Activated naive CD4-positive, alpha-beta T cell treated with anti-CD3 and anti-CD28 coated beads for 36 hours (primary cell): ENCODE data around the gene CD82. TPM values are rescaled to one million over a fixed set of nuclear protein-coding genes. Genes with fewer than 3 reads are reported as not detected.
A peak's percentile ranks its signal among the peaks of the same experiment; 100 is the strongest.

Experiments used
- CTCF ChIA-PET: fragments of 350-600 bp; sonication (Branson Sonifier 250); formaldehyde crosslinking; loops from one replicate; lab custom pipeline; 2021; ENCODE audit warnings: antibody characterized with exemption; lab: Charles Lee
- DNase-seq: peaks from one replicate; pipeline ENCODE4 v3.0.0-alpha.2; 2020
- H3K27ac Mint-ChIP-seq: one replicate; pipeline ENCODE4 v1.8.0; 2021; ENCODE audit warnings: mild to moderate bottlenecking, mixed read lengths
- H3K27me3 Mint-ChIP-seq: one replicate; pipeline ENCODE4 v1.8.0; 2021; ENCODE audit warnings: low read depth, mixed read lengths
- H3K36me3 Mint-ChIP-seq: one replicate; pipeline ENCODE4 v1.8.0; 2021; ENCODE audit warnings: low read depth, mixed read lengths
- H3K4me1 Mint-ChIP-seq: one replicate; pipeline ENCODE4 v1.8.0; 2021; ENCODE audit warnings: low read depth, mixed read lengths
- H3K4me3 Mint-ChIP-seq: one replicate; pipeline ENCODE4 v1.8.0; 2021; ENCODE audit warnings: mild to moderate bottlenecking, moderate library complexity, mixed read lengths
- H3K9me3 Mint-ChIP-seq: one replicate; pipeline ENCODE4 v1.8.0; 2021; ENCODE audit warnings: mixed read lengths
- intact Hi-C: fragments of 100-400 bp; cut with micrococcal nuclease; formaldehyde crosslinking; loops from one replicate; pipeline ENCODE4 v1.15.1; 2023
- total RNA-seq, 2 experiments: library from RNA; stranded (reverse); gene quantifications; one replicate each; pipeline ENCODE4 v1.2.3, GENCODE V29; 2021

CD82 gene
- total RNA-seq, 2 experiments from 2014 or later = 140 to 141 TPM

DNA sequence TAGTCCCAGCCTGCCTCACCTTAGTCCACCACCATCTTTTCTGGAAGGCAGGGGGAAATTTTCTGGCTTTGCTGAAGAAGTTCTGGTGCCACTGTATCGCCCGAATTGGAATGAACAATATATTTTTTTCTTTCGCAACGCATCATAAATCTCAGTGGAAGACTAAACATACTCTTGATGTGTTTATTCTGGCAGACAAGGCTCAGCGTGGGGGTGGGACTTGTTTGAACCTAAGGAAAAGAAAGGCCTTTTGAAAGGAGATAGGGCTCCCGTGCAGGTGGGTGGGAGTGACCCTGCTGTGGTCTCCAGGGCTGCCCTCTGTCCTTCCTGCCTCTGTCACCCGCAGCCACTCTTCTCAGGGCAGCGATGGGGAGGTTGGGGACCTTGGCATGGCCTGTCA is 42.5 kb downstream of the CD82 start:
- peaks cover 85% of the 10 kb centered on the region for H3K4me1 Mint-ChIP-seq
- no peaks in the 10 kb centered on the region for H3K9me3 Mint-ChIP-seq
- H3K27me3 Mint-ChIP-seq = no peaks in the 10 kb centered on the region
- CTCF ChIA-PET = interaction anchor here (0.6 to 1.5 kb wide), 5 partner anchors 14 to 51 kb away, joined by 3 to 5 read pairs (median 4); no protein-coding TSS in a partner anchor
- DNase-seq = no peak
- H3K4me3 Mint-ChIP-seq = no peak overlapping the region
- peak overlapping the region; percentile 77 for H3K27ac Mint-ChIP-seq
- intact Hi-C loops = no loop called here
- peaks cover 50% of the 10 kb centered on the region for H3K36me3 Mint-ChIP-seq

DNA sequence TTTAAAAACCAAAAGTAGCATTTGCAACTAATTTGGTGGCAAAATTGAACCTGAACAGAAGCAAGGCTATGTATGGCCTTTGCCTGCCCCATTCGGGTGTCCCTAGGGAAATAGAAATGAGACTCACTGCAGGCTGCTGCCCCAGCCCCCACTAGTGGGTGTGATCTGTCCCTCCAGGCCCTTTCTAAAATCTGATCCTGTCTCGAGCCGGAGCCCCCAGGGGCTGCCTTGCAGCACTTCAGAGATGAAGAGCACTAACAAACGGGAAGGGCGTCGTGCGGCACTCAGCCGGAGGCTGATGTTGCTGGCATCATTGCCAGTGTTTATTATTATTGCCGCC is 43.2 kb downstream of the CD82 start:
- CTCF ChIA-PET = no interaction called here
- intact Hi-C loops = no loop called here
- Mint-ChIP-seq H3K9me3 (no peaks in the 10 kb centered on the region), H3K27ac (peak overlapping the region; percentile 77), H3K27me3 (no peaks in the 10 kb centered on the region), H3K36me3 (peaks cover 50% of the 10 kb centered on the region), H3K4me3 (no peak overlapping the region), H3K4me1 (peaks cover 90% of the 10 kb centered on the region)
- DNase-seq = no peak

DNA sequence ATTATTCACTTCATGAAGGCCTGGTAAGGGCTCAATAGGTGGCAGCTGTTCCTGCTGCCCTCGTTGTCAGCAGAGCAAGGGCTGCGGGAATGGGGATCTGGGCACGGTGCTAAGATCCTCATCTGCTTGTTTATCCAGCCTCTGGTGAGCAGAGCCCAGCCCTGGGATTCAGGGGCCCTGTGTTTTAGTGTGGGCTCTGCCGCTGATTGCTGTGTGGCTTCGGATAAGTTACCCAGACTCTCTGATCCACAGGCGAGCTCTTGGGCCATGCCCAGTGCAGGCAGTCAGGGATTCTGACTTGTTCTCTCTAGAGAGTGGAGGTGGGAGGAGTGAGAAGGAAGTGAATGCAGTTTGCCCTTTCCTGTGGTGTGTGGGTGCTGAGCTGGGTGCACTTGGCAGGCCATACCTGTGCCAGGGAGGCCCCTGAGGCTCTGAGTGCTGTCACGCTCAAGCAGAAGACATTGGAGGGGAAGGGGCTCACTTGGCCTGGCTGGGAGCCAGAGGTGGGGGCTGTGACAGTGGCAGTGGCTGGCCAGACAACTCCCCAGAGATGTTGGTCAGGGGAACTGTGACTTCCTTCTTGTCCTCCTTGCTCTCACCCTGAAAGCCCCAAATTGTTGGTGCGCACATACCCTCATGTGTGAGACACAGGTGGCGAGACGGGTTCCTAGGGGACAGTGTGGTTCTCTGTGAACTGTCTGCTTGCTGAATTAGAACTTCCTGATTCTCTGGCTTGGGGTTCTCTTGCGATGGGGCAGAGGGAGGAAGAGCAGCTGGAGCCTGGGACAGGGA is 43.7 kb downstream of the CD82 start:
- H3K36me3 Mint-ChIP-seq = peaks cover 48% of the 10 kb centered on the region
- H3K9me3 Mint-ChIP-seq = no peaks in the 10 kb centered on the region
- H3K4me3 Mint-ChIP-seq = no peak overlapping the region
- peaks cover 89% of the 10 kb centered on the region for H3K4me1 Mint-ChIP-seq
- DNase-seq = peak; percentile 44
- CTCF ChIA-PET = interaction anchor here (1.1 to 21.7 kb wide), 3 partner anchors 12 to 302 kb away, joined by 3 to 366 read pairs (median 4); no protein-coding TSS in a partner anchor
- intact Hi-C loops = no loop called here
- H3K27ac Mint-ChIP-seq = peak overlapping the region; percentile 77
- H3K27me3 Mint-ChIP-seq = no peaks in the 10 kb centered on the region

DNA sequence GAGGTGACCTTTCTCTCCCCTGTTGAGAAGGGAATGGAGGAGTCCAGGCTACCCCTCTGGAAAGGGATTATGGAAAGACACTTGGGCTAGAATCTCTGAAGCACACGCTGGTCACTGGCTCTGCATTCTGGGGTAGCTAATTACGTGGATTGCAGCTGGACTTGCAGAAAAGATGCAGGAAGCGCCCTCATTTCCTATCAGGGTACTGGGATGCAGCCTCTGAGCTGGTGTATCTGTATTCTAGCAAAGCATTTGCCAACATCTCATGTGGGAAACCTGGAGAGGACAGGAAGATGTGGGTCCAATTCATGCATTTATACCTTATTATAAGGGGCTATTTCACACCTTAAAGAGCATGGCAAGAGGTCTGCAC is 44.3 kb downstream of the CD82 start:
- Mint-ChIP-seq H3K9me3 (no peaks in the 10 kb centered on the region), H3K27me3 (no peaks in the 10 kb centered on the region), H3K36me3 (peaks cover 48% of the 10 kb centered on the region), H3K4me1 (peaks cover 90% of the 10 kb centered on the region), H3K4me3 (no peak overlapping the region), H3K27ac (peak overlapping the region; percentile 77)
- no peak for DNase-seq
- intact Hi-C loops = loop anchor here (10.0 kb wide), 1 partner anchor 515 kb away; the partner anchor contains the start of gene EXT2
- CTCF ChIA-PET = interaction anchor here (1.1 to 21.7 kb wide), 3 partner anchors 11 to 302 kb away, joined by 3 to 366 read pairs (median 4); no protein-coding TSS in a partner anchor

DNA sequence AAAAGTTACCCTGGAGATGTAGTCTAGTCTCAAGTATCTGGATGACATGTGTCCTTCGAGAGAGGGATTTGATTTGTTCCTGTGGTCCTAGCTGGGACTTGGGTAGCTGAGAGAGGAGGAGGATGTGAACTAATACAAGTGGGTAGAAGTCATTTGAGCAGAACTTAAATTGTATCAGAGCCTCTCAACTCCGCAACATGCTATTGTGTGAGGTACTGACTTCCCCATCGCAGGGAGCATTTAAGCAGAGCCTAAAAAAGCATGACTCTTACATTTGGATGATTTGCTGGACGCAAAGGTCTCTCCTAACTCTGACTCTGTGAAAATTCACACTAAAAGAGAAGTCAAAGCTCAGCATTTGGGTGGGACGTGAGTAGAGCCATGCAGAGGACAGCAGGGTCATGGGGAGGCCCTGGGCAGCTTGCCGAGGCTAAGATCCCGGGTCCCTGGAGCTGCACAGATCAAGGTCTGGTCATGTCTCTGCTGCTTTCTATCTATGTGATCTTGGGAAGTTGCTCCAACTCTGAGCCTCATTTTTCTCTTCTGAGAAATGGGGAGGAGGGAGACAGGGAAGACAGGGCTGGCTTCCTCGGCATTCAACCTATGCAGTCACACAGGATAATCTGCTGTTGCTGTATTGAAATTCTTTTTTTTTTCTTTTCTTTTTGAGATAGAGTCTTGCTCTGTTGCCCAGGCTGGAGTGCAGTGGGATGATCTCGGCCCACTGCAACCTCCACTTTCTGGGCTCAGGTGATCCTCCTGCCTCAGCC is 44.9 kb downstream of the CD82 start:
- H3K9me3 Mint-ChIP-seq = no peaks in the 10 kb centered on the region
- peaks cover 87% of the 10 kb centered on the region for H3K4me1 Mint-ChIP-seq
- H3K27me3 Mint-ChIP-seq = no peaks in the 10 kb centered on the region
- intact Hi-C loops = loop anchor here (10.0 kb wide), 1 partner anchor 516 kb away; the partner anchor contains the start of gene EXT2
- H3K36me3 Mint-ChIP-seq = peaks cover 45% of the 10 kb centered on the region
- no peak overlapping the region for H3K4me3 Mint-ChIP-seq
- CTCF ChIA-PET = interaction anchor here (1.1 to 21.7 kb wide), 3 partner anchors 10 to 301 kb away, joined by 3 to 366 read pairs (median 4); no protein-coding TSS in a partner anchor
- peak overlapping the region; percentile 68 for H3K27ac Mint-ChIP-seq
- no peak for DNase-seq

DNA sequence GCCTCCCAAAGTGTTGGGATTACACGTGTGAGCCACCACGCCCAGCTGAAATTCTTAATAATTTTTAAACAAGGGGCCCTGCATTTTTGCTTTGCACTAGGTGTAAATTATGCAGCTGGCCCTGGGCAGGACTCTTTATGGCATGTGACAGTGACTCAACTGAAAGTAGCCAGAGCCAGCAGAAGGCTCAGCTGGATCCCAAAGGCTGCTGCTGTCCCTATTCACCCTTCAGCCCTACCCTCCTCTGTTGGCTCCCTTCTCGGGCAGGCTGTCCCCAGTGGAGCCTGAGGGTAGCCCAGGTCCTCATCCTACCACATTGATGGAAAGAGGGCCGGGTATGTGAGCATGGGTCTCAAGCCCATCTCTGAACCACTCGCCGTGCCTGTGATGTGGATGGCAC is 45.6 kb downstream of the CD82 start:
- intact Hi-C loops = loop anchor here (1.0 to 10.0 kb wide), 2 partner anchors 14 to 516 kb away; partner anchors contain the start of gene EXT2
- Mint-ChIP-seq H3K9me3 (no peaks in the 10 kb centered on the region), H3K4me3 (no peak overlapping the region), H3K27ac (peak overlapping the region; percentile 71), H3K27me3 (no peaks in the 10 kb centered on the region), H3K36me3 (peaks cover 42% of the 10 kb centered on the region), H3K4me1 (peaks cover 85% of the 10 kb centered on the region)
- no peak for DNase-seq
- CTCF ChIA-PET = interaction anchor here (1.0 to 21.7 kb wide), 5 partner anchors 13 to 54 kb away, joined by 3 to 366 read pairs (median 4); no protein-coding TSS in a partner anchor

DNA sequence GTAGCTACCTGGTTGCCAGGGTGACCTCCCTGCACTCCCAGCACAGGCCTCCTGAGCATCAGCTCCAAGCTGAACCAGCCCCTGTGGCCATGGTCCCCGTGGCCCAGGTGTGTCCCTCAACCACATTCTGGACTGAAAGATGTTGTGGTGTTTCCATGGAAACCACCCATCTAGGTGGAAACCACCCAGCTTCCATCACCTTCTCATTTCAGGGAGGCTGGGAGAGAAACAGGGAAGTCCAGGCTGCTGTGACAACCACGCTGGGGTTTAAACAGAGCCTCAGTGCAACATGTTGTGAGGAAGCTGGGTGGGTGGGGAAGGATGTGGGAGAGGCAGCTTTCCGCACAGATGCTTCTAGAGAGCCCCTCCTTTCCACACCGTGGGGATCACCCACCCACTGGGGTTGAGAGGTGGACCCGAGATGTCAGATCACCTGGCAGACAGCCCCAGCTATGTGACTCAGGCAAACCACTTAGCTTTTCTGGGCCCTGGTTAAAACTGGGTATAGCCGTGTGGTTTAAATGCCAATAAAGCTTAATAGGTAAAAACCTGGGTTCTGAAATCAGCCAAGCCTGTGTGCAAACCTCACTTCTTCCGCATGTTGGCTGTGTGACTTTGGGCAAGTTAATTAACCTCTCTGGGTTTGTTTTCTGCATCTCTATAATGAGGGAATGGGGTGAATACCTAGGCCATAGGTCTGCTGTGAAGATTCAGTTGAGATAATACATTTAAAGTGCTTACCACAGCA is 46.4 kb downstream of the CD82 start:
- intact Hi-C loops = loop anchor here (1.0 to 10.0 kb wide), 5 partner anchors 15 to 517 kb away; partner anchors contain the start of genes CD82 and EXT2
- peak overlapping the region; percentile 71 for H3K27ac Mint-ChIP-seq
- H3K27me3 Mint-ChIP-seq = no peaks in the 10 kb centered on the region
- CTCF ChIA-PET = interaction anchor here (0.9 to 21.7 kb wide), 7 partner anchors 9 to 300 kb away, joined by 3 to 366 read pairs (median 4); no protein-coding TSS in a partner anchor
- peak; percentile 78 for DNase-seq
- peaks cover 82% of the 10 kb centered on the region for H3K4me1 Mint-ChIP-seq
- H3K9me3 Mint-ChIP-seq = no peaks in the 10 kb centered on the region
- H3K4me3 Mint-ChIP-seq = no peak overlapping the region
- H3K36me3 Mint-ChIP-seq = peaks cover 41% of the 10 kb centered on the region

DNA sequence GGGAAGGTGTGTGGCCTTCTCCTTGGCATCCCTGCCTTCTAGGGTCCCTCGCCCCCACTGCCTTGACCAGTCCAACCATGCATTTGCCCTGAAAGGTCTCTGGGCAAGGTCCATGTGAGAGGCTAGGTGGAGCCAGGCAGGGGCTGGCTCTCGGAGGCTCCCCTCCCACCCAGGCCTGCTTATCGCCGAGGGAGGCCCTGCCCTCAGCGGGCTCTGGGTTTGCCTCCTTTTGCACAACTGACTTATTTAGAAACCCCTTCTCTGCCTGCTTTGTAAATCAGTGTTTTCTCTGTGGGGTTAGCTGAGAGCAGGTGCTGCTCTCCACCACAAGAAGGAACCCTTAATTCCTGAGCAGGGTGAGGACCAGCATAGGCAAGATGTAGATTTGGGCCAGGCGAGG is 47.7 kb downstream of the CD82 start:
- peak overlapping the region; percentile 59 for H3K27ac Mint-ChIP-seq

DNA sequence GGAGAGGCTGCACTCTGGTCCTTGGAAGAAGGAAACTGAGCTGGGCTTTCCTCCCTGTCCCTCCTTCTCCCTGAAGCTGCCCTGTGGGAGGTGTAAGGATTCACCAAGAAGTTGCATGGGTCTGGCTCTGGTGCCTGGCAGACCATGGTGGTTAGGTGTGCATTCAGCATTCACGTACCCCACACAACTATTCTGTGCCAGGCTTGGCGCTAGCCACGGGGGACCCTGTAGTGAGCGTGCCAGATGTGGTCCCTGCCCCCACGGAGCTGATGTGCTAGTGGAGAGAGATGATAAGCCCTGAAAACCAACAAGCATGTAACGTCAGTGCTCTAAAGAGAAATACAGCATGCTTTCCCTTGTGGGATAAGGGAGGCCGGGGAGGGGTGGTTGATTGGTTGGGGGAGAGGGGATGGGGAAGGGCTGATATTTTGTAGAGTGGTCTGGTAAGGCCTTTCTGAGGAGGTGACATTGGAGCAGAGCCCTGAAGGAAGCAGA is 48.9 kb downstream of the CD82 start:
- DNase-seq = no peak
- H3K9me3 Mint-ChIP-seq = no peaks in the 10 kb centered on the region
- H3K4me1 Mint-ChIP-seq = peaks cover 57% of the 10 kb centered on the region
- H3K36me3 Mint-ChIP-seq = peaks cover 33% of the 10 kb centered on the region
- no peak overlapping the region for H3K4me3 Mint-ChIP-seq
- intact Hi-C loops = loop anchor here (10.0 kb wide), 1 partner anchor 520 kb away; the partner anchor contains the start of gene EXT2
- peak overlapping the region; percentile 58 for H3K27ac Mint-ChIP-seq
- CTCF ChIA-PET = interaction anchor here (1.1 to 21.7 kb wide), 4 partner anchors 12 to 280 kb away, joined by 4 to 366 read pairs (median 8); partner anchors contain the start of gene CD82
- no peaks in the 10 kb centered on the region for H3K27me3 Mint-ChIP-seq

More for the DNA sequence above, 47.7 kb downstream of the CD82 start:
- intact Hi-C loops = loop anchor here (10.0 kb wide), 1 partner anchor 518 kb away; the partner anchor contains the start of gene EXT2
- no peak for DNase-seq
- no peak overlapping the region for H3K4me3 Mint-ChIP-seq
- peaks cover 69% of the 10 kb centered on the region for H3K4me1 Mint-ChIP-seq
- peaks cover 32% of the 10 kb centered on the region for H3K36me3 Mint-ChIP-seq
- H3K27me3 Mint-ChIP-seq = no peaks in the 10 kb centered on the region
- H3K9me3 Mint-ChIP-seq = no peaks in the 10 kb centered on the region
- CTCF ChIA-PET = interaction anchor here (1.6 to 21.7 kb wide), 2 partner anchors 11 to 56 kb away, joined by 4 to 366 read pairs; no protein-coding TSS in a partner anchor

DNA sequence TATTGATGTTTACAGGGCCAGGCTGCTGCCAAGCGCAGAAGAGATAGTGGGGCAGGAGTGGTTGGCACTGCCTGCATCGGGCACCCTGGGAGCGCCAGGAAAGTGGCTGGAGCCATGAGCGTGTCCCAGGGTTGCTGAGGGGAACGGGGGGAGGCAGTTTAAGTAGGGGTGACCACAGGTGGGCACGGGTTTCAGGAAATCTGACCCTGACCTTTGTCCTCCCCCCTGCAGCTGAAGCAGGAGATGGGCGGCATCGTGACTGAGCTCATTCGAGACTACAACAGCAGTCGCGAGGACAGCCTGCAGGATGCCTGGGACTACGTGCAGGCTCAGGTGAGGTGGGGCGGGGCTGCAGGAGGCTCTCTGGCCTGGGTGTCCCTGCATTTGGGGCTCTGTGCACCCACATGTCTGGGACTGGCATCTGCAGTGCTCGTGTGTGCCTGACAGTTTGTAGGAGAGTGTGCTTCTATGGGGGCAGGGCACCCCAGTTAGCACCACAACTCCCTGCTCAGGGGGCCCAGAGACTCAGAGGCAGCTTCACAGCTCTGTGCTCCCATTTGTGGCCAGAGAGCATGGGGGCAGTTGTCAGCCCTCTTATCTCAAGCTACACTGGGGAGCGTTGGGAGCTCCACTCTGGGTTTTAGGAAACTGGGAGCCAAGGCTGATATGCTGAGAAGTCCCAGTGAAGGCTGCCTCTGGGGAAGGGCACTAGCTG is 49.7 kb downstream of the CD82 start:
- no peak for DNase-seq
- H3K9me3 Mint-ChIP-seq = no peaks in the 10 kb centered on the region
- no peak overlapping the region for H3K4me3 Mint-ChIP-seq
- peaks cover 31% of the 10 kb centered on the region for H3K36me3 Mint-ChIP-seq
- intact Hi-C loops = loop anchor here (10.0 kb wide), 1 partner anchor 520 kb away; the partner anchor contains the start of gene EXT2
- H3K27ac Mint-ChIP-seq = no peak overlapping the region
- CTCF ChIA-PET = interaction anchor here (1.1 to 21.7 kb wide), 6 partner anchors 8 to 279 kb away, joined by 3 to 366 read pairs (median 8); partner anchors contain the start of gene CD82
- no peaks in the 10 kb centered on the region for H3K27me3 Mint-ChIP-seq
- H3K4me1 Mint-ChIP-seq = peaks cover 48% of the 10 kb centered on the region
